Measurements from ENCODE around the gene EXOC4. TPM values are rescaled to one million over a fixed set of nuclear protein-coding genes. Genes with fewer than 3 reads are reported as not detected.
"Not testable (repeated sequence)": the region's sequence is repeated elsewhere in the genome, so short reads cannot be mapped to it uniquely, and the experiment has no call there.

EXOC4 gene
- total RNA-seq, 1 donor from 2014 or later, result 96.9 TPM

GRCh38 chr7:133859871-133860450, 607.1 kb downstream of the EXOC4 start:
- peak; percentile 42 to 55 for DNase-seq (ENCODE audit: low read depth in 2 of 2)

- peak in 1 of 2 donors; percentile 36 for DNase-seq (ENCODE audit: low read depth in 2 of 2)
These were observed 607.9 kb downstream of the EXOC4 start for GRCh38 chr7:133860628-133861335.

GRCh38 chr7:133861876-133862275, 609.0 kb downstream of the EXOC4 start:
- no peak for DNase-seq (ENCODE audit: low read depth in 2 of 2)

DNA sequence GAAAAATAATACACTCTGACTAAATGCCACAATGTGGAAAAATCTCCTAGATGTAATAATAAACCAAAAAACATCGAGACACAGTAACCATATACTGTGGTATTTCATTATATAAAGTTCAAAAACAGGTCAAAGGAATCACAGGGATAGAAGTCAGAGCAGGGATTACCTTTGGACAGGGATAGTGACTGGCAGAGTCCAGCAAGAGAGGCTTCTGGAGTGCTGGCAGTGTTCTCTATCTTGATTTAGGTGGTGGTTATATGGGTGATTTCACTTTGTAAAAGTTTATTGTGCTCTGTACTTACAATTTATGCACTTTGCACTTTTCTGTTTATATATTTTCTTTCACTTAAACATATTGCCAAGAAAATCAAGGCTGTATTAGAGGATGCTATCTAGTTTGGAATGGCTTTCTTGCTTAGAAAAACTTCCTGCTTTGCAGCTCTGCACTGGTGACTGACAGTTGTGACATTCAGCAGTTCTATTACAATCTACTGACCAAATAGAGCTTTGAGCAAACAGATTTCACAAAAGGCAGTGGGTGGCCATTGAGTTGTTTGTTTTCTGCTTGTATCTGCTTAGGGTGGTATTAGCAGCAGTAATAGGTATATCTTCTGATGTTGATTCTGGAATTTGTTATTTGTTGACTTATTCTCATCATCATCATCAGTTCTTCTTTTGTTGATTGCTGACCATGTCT, 610.6 kb downstream of the EXOC4 start:
- peak in 1 of 2 donors; percentile 14 for DNase-seq (ENCODE audit: low read depth in 2 of 2)

- no peak for DNase-seq (ENCODE audit: low read depth in 2 of 2)
These were observed 616.7 kb downstream of the EXOC4 start for GRCh38 chr7:133869556-133869955.

DNA sequence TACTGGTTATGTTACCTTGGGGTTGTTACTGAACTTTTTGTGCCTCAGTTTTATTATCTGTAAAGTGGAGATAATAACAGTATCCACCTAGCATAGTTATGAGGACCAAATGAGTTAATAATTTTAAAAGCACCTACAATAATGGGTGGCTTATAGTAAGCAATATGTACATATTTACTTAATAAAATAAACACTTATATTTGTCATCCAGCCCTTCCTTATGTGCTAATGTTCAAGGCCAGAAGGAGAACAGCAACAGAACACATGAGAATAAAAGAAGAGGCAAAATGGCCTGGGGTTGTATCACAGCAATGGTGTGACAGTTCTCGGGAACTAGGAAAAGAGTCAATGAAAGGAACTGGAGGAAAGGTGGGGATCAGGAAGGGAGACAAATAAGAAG, 618.9 kb downstream of the EXOC4 start:
- no peak for DNase-seq (ENCODE audit: low read depth in 2 of 2)

DNA sequence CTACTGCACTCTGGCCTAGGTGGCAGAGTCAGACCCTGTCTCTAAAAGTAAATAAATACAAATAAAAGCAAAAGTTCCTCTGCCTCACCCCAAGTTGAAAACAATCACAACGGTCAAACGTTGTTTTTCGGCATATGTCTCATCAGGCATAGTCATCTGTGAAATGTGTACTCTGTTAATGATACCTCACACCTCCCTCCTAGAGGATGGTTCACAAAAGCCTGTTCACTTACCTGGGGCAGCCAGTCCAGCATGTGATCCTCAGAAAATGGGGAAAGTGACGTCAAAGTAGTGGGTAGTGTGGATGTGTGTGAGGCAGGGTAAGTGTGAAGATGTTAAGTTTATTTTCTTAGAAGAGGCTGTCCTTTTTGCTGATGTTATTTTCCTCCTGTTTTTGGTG, 620.3 kb downstream of the EXOC4 start:
- no peak for DNase-seq (ENCODE audit: low read depth in 2 of 2)

- DNase-seq (ENCODE audit: low read depth in 2 of 2), result no peak
These were observed 620.8 kb downstream of the EXOC4 start for GRCh38 chr7:133873631-133874030.

DNA sequence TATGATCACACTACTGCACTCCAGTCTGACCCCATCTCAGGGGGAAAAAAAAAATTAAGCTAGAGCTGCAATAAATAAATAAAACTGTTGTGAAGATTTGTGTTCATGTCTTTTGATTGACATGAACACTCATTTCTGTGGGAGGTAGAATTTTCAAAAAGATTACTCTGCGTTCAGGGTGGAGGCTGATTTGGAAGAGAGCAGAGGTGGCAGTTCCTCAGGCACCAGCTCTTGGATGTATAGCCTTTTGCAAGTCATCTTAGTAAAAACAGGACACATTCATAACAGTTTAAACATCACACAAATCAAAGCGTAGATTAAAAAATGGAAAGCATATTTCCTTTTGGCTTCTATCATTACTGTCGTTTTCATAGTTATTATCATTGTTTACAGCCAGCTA, 630.7 kb downstream of the EXOC4 start:
- DNase-seq (ENCODE audit: low read depth in 2 of 2), result no peak

DNA sequence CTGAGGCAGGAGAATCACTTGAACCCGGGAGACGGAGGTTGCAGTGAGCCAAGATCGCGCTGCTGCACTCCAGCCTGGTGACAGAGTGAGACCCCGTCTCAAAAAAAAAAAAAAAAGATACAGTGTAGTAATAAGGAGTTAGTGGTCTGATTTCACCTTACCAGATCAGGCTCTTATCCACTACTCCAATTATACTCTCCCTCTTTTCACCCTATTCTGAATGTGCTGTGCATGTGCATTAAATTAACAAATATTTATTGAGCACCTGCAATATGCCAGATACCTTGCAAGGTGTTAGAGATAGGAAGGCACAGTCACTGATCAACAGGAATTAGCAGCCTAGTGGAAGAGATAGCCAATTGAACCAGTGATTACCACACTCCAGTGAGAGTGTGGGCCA, 632.3 kb downstream of the EXOC4 start:
- no peak for DNase-seq (ENCODE audit: low read depth in 2 of 2)

- DNase-seq (ENCODE audit: low read depth in 2 of 2), result no peak
These were observed 633.2 kb downstream of the EXOC4 start for GRCh38 chr7:133886086-133886485.

- DNase-seq (ENCODE audit: low read depth in 2 of 2), result no peak
These were observed 633.9 kb downstream of the EXOC4 start for GRCh38 chr7:133886797-133887196.

- DNase-seq (ENCODE audit: low read depth in 2 of 2), result no peak
These were observed 634.6 kb downstream of the EXOC4 start for GRCh38 chr7:133887459-133887858.

GRCh38 chr7:133888061-133888930, 635.4 kb downstream of the EXOC4 start:
- no peak for DNase-seq (ENCODE audit: low read depth in 2 of 2)

- DNase-seq (ENCODE audit: low read depth in 2 of 2), result peak in 1 of 2 donors; percentile 1
These were observed 651.9 kb downstream of the EXOC4 start for GRCh38 chr7:133904776-133905175.

DNA sequence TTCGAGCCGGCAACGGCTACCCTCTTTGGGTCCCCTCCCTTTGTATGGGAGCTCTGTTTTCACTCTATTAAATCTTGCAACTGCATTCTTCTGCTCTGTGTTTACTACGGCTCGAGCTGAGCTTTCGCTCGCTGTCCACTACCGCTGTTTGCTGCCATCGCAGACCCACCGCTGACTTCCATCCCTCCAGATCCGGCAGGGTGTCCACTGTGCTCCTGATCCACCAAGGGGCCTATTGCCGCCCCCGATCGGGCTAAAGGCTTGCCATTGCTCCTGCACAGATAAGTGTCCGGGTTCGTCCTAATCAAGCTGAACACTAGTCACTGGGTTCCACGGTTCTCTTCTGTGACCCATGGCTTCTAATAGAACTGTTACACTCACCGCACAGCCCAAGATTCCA, 653.7 kb downstream of the EXOC4 start:
- not testable (repeated sequence) for DNase-seq (ENCODE audit: low read depth in 2 of 2)

GRCh38 chr7:133910761-133911160, 657.9 kb downstream of the EXOC4 start:
- DNase-seq (ENCODE audit: low read depth in 2 of 2), result no peak

DNA sequence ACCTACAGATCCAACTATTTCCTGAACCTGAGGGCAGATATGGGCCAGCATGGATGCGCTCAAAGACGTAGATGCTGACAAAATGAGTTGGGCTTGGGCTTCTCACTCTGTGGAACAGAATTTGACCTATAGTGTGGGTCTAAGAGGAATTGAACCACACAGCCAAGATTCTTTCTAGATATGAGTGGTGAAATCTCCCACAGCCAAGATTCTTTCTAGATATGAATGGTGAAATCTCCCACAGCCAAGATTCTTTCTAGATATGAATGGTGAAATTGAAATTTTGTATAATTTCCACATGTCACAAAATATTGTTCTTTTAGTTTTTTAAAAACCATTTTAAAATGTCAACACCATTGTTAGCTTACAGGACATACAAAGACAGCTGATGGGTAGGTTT, 658.8 kb downstream of the EXOC4 start:
- no peak for DNase-seq (ENCODE audit: low read depth in 2 of 2)

DNA sequence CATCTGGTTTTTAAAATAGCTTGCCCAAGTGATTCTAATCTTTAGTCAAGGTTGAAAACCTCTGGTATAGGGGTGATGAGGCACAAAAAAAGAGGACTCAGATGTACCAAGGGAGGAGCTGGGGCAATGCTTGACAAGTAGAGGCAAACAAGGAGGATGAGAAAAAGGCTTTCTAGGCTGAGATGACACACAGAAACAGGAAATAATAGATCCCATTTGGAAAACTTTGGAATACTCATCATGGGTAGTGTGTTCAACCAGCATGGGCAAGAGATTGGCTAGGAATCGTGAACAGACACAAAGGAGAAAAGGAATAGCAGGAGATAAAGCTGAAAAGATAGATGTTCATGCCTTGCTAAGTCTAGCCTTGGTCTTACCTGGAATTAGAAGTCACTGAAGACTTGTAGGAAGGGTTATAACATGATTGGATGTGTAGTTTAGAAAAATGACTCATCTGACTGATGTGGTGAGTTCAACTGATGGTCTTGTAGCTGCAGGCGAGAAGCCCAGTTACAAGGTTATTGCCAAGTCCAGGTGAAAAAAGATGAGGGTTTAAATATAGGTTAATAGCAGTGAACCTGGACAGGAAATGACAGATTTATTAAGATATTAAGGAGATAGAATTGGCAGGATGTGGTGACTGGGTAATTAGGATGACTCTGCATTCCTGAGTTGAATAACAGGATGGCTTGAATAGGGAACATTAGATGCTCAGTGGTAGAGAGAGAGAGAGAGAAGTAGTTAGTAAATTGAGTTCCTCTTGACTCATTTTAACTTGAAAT, 660.2 kb downstream of the EXOC4 start:
- peak in 1 of 2 donors; percentile 45 for DNase-seq (ENCODE audit: low read depth in 2 of 2)

DNA sequence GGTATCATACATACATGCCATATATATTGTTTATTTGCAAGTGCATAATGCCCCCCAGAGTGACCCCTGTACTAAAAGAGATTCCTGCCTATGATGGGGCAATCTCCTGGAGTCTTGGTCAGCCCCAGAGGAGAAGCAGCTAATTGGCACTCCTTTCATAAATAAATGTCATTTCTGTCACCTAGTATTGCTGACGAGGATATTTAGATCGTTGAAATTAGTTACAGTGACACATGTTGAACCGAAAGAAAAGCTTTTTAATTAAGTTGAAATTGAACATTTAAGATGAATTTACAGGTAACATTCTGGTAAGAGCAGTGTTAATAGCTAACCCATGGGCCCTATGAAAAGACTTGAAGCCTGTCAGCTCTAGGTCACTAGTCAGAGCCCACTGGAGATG, 663.7 kb downstream of the EXOC4 start:
- DNase-seq (ENCODE audit: low read depth in 2 of 2), result no peak

- DNase-seq (ENCODE audit: low read depth in 2 of 2), result no peak
These were observed 666.9 kb downstream of the EXOC4 start for GRCh38 chr7:133919810-133920209.
